ENCODE measurements around the gene PDZRN4.
A peak's percentile ranks its signal among the peaks of the same experiment; 100 is the strongest.
"Not testable (repeated sequence)": the region's sequence is repeated elsewhere in the genome, so short reads cannot be mapped to it uniquely, and the experiment has no call there.

The PDZRN4 gene

DNA sequence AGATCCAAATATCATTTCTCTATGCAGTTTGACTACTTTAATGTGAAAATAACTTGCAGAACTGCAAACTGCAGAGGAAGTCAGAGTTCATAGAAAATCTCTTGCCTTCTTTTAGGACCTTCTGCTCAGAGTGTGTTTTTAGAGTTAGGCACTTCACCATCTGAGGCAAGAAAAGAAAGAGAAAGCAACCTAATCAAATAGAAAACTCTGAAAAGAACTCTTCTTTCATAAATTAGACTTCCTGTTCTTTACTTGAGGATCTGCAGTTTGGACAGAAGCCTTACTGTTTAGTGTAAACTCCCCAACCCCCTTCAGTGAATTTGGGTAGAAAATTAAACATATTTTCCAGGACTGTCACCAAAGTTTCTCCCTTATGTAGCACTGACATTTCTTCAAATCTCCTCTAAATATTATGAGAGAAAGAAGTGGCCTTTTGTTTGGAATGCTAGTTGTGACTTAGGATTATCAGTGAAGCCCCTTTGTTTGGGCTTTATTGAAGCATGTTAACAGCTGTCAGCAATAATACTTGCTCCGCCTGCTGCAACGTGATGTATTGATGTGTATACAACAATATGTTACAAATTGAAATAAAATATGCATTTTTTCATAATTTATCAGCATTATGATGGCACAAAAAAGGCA lies 99.5 kb downstream of the PDZRN4 start:
- DNase-seq = no peak

- no peak for DNase-seq
Measured at GRCh38 chr12:41288142-41288811, 100.2 kb downstream of the PDZRN4 start.

- DNase-seq = no peak
Measured at GRCh38 chr12:41289501-41289900, 101.4 kb downstream of the PDZRN4 start.

DNA sequence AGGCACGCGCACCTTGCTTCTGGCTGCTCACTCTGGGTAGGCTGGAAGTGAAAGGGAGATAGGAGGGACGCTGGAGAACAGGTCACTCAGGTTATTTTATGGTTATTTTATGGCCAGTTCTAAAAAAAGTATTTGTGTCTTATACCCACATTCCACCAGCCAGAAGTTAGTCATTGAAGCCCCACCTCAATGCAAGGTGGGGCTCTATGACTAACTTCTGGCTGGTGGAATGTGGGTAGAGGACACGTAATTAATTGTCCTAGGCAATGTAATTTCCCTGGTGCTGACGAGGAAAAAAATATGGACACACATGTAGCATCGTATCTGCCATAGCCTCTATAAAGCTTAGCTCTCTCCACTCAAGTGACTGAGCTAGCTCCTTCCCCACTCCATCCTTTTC lies 104.9 kb downstream of the PDZRN4 start:
- no peak for DNase-seq

DNA sequence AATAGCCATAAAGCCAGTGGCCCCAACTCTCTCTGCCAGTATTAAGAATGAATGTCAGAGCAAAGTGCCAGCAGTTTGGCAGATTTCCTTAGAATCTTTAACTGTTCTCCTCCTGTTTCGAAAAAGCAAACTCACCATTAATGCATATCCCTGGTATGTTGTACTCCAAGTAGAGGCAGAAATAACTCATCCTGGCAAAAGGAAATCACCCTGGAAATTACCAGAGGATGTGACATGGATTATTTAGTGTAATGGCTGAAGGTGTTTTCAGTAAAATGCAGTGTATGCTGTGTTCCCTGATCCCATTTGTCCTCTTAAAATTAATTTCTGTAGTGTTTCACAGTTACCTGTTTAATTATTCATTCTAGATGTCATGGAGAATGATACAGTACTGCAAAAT lies 105.3 kb downstream of the PDZRN4 start:
- no peak for DNase-seq

DNA sequence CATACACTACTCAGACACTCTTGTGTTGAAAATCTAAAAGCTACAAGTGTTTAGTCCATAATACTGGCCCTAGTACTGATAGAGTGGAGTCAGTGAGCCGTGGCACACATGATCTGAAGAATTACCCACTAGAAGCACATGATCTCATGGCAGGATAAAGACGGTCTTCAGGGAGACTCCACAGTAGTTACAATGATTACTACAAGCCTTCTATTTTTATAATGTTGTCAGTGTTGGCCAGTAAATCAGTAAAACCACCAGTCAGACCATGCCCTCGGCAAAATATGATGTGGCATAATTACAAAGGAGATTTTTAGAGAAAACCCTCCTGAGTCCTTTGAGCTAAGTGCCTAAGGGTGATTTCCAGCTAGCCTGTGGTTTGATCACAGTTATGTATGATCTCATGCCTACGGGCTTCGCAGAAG lies 114.9 kb downstream of the PDZRN4 start:
- DNase-seq = no peak

DNA sequence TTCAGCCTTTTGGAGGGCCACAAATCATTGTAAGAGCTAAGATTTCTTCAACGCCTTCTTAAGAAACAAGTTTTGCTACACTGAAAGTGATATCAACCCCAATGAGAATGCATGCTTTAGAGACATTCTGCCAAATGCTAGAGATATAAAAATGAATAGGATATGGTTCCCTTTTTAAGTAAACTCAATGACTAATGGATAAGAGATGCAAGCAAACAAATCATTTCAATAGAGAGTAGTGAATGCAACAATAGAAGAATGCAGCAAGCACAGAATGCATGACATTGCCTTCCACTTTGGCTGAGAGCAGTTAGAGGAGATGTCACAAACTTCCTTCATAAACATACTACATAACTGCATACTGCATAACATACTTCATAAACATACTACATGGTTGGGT lies 116.4 kb downstream of the PDZRN4 start:
- DNase-seq = no peak

GRCh38 chr12:41310367-41310766 lies 122.2 kb downstream of the PDZRN4 start:
- DNase-seq = no peak

DNA sequence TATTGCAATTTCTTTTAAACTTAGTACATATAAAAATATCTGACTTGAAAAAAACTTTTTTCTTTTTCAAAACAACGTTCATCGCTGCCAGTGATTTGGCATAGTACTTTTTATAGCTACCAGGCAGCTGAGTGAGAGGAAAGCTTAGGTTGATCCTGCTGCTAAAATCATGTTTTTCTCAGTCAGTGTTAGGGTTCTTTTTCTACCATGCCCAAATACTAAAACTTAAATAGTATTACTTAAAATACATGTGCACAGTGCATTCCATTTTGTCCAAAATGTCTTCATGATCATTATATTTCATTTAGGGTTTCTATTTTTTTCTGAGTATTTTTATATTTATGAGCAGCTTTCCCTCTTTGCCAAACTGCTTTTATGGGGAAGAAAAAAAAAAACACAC lies 123.8 kb downstream of the PDZRN4 start:
- DNase-seq = no peak

DNA sequence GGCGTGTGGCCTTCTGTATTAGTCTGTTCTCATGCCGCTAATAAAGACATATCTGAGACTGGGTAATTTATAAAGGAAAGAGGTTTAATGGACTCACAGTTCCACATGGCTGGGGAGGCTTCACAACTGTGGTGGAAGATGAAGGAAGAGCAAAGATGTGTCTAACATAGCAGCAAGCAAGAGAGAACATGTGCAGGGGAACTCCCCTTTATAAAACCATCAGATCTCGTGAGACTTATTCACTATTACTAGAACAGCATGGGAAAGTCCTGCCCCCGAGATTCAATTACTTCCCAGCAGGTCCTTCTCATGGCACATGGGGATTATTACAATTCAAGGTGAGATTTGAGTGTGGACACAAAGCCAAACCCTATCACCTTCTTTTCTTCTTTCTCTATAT lies 124.3 kb downstream of the PDZRN4 start:
- not testable (repeated sequence) for DNase-seq

- no peak for DNase-seq
Measured at GRCh38 chr12:41325336-41325735, 137.2 kb downstream of the PDZRN4 start.

DNA sequence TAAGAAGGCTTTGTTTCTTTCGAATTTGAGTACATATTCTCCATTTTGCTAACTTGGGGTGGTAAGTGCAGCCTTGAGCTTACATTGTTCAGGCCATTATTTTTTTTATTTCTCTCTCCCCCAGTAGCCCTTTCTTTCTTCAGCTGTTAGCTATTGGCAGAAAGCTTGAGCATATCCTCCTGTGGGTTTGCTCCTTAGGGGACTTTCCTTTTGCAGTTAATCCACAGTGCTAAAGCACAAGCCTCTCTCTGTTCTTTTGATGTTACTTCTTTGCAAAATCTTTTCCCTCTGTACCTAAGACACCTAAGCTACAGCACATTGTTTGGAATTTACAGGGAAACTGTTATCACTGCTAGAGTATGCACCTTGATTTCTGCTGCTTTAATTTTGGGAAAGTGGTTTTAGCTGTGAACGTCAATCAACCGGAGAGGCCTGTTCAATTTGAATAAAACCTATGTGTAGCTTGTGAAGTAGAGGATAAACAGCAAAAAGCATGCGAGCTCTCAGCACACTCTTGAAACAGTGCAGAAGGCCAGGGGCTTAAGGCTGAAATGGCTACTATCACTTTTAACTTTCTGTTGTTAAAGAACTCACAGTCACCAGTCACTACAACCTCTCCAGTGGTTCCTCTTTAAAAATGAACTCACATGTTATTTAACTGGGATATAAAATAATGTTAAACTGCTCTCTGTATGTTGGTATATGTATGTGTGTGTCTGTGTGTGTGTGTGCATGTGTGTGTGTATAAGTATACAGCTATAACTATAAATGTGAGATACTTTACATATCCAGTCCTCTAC lies 139.2 kb downstream of the PDZRN4 start:
- DNase-seq = no peak

DNA sequence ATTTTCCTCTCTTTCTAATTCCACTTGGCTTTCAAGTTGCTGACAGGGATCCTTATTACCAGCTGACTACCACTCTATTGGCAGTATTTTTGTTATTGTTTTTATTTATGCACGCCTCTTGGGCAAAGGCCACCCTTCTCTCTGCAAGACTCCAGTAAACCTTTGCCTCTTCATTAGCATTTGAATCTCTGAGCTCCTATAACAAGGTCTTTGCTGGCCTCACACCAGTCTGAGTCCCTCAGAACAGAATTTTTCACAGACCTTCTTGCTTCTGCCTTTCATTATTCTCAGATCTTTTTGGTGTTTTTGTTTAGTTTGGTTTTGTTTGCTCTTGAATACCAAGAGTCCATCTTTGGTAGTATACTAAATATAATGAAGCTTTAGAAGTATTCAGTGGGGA lies 145.9 kb downstream of the PDZRN4 start:
- no peak for DNase-seq

- no peak for DNase-seq
Measured at GRCh38 chr12:41334390-41334789, 146.3 kb downstream of the PDZRN4 start.

DNA sequence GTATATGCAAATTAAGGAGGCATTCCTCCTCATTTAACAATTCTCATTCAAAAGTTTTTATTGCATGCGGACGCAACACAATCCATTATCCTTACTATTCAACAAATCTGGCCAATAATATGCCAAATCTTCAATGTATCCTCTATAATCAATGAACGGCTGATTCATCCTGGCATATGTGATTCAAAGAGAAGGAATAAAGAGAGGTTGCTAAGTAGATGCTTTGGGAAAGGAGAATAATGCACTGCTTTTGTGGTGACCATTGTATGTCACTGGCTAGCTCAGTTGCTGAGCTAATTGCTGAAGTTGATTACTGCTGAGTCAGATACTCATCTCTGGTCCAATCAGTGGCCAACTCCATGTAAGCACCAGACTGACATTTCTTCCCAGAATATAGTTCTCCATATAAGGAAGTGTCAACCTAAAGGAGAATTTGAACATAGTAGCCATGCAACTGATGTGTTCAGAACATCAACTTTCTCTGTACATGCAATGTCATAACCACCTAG lies 148.0 kb downstream of the PDZRN4 start:
- no peak for DNase-seq

DNA sequence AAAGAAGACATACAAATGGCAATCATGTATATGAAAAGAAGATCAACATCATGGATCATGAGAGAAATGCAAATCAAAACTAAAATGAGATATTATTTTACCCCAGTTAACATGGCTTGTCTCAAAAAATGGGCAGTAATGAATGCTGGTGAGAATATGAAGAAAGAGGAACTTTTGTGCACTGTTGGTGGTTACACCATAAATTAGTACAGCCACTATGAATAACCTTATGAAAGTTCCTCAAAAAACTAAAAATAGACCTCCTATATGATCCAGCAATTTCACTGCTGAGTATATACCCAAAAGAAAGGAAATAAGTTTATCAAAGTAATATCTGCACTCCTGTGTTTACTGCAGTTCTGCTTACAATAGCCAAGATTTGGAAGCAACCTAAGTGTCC lies 151.7 kb downstream of the PDZRN4 start:
- peak; percentile 88 to 90 for DNase-seq

GRCh38 chr12:41344776-41345470 lies 156.8 kb downstream of the PDZRN4 start:
- no peak for DNase-seq

- DNase-seq = no peak
Measured at GRCh38 chr12:41348198-41348597, 160.1 kb downstream of the PDZRN4 start.

GRCh38 chr12:41356181-41356580 lies 168.1 kb downstream of the PDZRN4 start:
- DNase-seq = no peak

DNA sequence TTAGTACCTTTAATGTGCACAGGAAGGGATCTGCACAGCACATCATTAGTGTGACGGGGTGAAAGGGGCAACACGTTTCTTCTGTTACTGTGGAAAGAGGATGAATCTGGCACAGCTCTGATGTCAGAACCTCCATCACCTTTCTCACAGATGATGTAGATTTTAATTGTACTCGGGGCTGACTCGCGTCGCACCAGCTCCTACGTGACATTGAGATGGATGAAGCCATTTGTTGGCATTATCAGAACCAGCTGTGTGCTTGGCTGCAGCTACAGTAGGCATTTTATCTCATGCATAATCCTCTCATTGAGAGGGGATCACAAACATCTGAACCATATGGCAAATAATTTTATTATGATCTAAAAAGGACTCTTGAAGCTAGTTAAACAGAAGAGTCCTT lies 173.6 kb downstream of the PDZRN4 start:
- no peak for DNase-seq

DNA sequence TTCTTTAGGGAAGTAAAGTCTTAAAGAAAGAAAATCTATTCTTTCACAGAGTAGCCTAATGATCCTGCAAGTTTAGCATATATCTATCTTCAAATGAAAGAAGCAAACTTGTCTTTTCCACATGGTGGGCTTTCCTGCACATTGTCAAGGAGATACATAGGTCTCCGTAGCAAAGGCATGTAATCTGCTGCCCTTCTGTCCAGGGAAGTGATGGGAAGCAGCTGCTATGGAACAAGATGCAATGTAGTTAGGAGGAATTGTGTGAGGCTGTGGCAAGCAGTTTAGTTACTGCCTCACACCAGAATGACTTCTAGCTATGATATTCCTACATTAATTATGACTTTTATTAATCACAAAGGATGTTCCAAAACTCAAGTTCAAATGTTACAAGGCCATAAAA lies 174.4 kb downstream of the PDZRN4 start:
- DNase-seq = no peak

DNA sequence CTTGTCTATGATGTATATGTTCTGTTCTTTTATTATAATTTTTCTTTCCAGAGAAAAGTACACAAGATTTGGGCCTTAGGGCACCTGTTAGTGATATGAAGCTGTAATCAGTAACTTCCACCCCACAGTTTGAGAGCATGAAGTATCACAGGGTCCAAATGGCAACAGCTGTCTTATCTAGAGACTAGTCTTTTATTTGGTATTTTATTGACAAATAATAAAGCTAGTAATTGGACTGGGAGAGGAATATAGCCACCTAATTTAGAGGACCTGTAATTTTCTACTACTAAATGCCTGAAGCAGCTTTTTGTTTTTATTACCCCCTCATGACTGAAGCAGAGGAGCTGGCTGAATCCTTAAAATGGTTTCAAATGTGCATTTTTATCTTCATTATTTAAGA lies 174.8 kb downstream of the PDZRN4 start:
- DNase-seq = no peak

DNA sequence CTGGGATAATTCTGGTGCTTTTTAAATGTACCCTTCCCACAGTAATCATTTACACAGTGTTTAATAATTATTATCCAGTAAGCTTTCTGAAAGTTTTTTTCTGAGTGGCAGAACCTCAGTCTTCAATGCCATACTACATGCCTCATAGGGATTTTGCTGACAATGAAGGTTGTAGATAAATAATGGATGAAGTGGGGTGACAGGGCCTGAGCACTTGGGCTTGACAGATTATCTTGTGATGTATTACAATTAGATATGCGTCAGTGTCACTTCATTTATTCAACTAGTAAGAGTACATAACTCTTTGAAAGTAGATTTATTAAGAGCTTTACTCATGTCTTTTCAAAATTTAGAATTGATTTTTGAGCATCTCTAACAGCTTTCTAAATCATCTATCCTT lies 176.1 kb downstream of the PDZRN4 start:
- DNase-seq = no peak

Data from AML-193 (cell line).